Measurements from ENCODE around the gene RFX8.

DNA sequence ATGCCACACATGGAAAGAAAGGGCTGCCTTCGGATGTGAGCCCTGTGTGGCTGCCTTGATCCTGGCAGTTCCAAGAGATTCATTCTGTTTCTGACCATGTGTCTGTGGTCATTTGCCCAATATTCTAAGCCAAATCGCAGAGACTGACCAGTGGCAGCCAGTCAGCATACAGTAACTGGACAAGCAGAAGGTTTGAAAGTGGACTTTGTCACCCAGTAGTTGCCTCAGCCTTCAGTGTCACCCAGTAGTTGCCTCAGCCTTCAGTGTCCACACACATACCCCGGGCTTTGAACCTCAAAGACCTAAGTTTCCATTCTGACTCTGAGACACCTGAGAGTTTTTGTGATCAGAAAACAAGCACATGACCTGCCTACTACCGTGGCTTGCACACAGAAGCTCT lies 5.0 kb downstream of the RFX8 start:
- TF ChIP-seq, protein P1, sequence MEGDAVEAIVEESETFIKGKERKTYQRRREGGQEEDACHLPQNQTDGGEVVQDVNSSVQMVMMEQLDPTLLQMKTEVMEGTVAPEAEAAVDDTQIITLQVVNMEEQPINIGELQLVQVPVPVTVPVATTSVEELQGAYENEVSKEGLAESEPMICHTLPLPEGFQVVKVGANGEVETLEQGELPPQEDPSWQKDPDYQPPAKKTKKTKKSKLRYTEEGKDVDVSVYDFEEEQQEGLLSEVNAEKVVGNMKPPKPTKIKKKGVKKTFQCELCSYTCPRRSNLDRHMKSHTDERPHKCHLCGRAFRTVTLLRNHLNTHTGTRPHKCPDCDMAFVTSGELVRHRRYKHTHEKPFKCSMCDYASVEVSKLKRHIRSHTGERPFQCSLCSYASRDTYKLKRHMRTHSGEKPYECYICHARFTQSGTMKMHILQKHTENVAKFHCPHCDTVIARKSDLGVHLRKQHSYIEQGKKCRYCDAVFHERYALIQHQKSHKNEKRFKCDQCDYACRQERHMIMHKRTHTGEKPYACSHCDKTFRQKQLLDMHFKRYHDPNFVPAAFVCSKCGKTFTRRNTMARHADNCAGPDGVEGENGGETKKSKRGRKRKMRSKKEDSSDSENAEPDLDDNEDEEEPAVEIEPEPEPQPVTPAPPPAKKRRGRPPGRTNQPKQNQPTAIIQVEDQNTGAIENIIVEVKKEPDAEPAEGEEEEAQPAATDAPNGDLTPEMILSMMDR (IDR thresholded peaks at IDR 0.05) = no peak
- no peak for TF ChIP-seq POLR2A (IDR thresholded peaks at IDR 0.05)
